ENCODE results near the gene CXCR5.

The CXCR5 gene

GRCh38 chr11:118914178-118914918 lies 30.7 kb downstream of the CXCR5 start:
- peak; percentile 86 for DNase-seq

- DNase-seq = no peak
Measured at GRCh38 chr11:118914987-118915386, 31.3 kb downstream of the CXCR5 start.

- DNase-seq = no peak
Measured at GRCh38 chr11:118915396-118915795, 31.7 kb downstream of the CXCR5 start.

- DNase-seq = peak; percentile 59
Measured at GRCh38 chr11:118915941-118916841, 32.5 kb downstream of the CXCR5 start.

- peak; percentile 98 for DNase-seq
Measured at GRCh38 chr11:118916842-118917388, 33.2 kb downstream of the CXCR5 start.

GRCh38 chr11:118917481-118918127 lies 33.9 kb downstream of the CXCR5 start:
- DNase-seq = peak; percentile 98

GRCh38 chr11:118918128-118918685 lies 34.5 kb downstream of the CXCR5 start:
- DNase-seq = peak; percentile 98

- peak; percentile 94 for DNase-seq
Measured at GRCh38 chr11:118918686-118919280, 35.1 kb downstream of the CXCR5 start.

- DNase-seq = peak; percentile 33
Measured at GRCh38 chr11:118921121-118921928, 37.6 kb downstream of the CXCR5 start.

GRCh38 chr11:118921929-118922744 lies 38.4 kb downstream of the CXCR5 start:
- peak; percentile 62 for DNase-seq

GRCh38 chr11:118922745-118923627 lies 39.3 kb downstream of the CXCR5 start:
- DNase-seq = no peak

- DNase-seq = no peak
Measured at GRCh38 chr11:118923721-118924587, 40.3 kb downstream of the CXCR5 start.

GRCh38 chr11:118924591-118925585 lies 41.2 kb downstream of the CXCR5 start:
- DNase-seq = peak; percentile 75

GRCh38 chr11:118927554-118928100 lies 43.9 kb downstream of the CXCR5 start:
- DNase-seq = no peak

GRCh38 chr11:118928101-118928869 lies 44.6 kb downstream of the CXCR5 start:
- peak; percentile 95 for DNase-seq

All from NCI-H69 (cell line).